H1 (cell line): ENCODE data around the gene SFRP2.

ENCODE experiments used
- CBX8 ChIP-seq: fragments of 300-800, 300-1000 bp; sonication (generic); IDR thresholded peaks from 2 replicates; pipeline ENCODE4 v1.7.1; 2016; ENCODE audit warnings: low read depth, low read length, borderline replicate concordance
- CTCF ChIP-seq, 3 experiments: IDR thresholded peaks; 1 replicate in 2 of 3; 2 replicates in 1 of 3; pipeline versions ENCODE4 v1.5.1 to v1.6.1; 2011; ENCODE audit warnings: low read length in 3 of 3, mild to moderate bottlenecking in 3 of 3, inconsistent platforms in 2 of 3, low read depth in 1 of 3, moderate library complexity in 1 of 3; ENCODE audit not compliant: insufficient read depth in 1 of 3; ENCODE audit errors: control extremely low read depth in 1 of 3
- EZH2 ChIP-seq: fragments of 200-600 bp; sonication (generic); IDR thresholded peaks from 2 replicates; pipeline ENCODE4 v1.7.1; 2012; ENCODE audit warnings: low read depth, mild to moderate bottlenecking, moderate library complexity, low read length, inconsistent platforms; ENCODE audit not compliant: severe bottlenecking
- POLR2A ChIP-seq, 2 experiments: IDR thresholded peaks; 1 replicate in 1 of 2; 2 replicates in 1 of 2; pipeline ENCODE4 v1.6.1; 2011; ENCODE audit warnings: low read depth in 2 of 2, low read length in 2 of 2, mild to moderate bottlenecking in 2 of 2; ENCODE audit errors: control extremely low read depth in 1 of 2

- TF ChIP-seq POLR2A (IDR thresholded peaks at IDR 0.05; ENCODE audit: control extremely low read depth in 1 of 2, low read depth in 2 of 2, low read length in 2 of 2) (no peak), CBX8 (no peak), CTCF (IDR thresholded peaks at IDR 0.05; ENCODE audit: control extremely low read depth in 1 of 3, insufficient read depth in 1 of 3, low read depth in 1 of 3, low read length in 3 of 3) (no peak), EZH2 (no peak)
Measured at GRCh38 chr4:153809916-153810810, 21.3 kb upstream of the SFRP2 start.
